Endothelial cell of umbilical vein (primary cell): ENCODE data around the gene TSTD2. TPM values are rescaled to one million over a fixed set of nuclear protein-coding genes. Genes with fewer than 3 reads are reported as not detected.
A peak's percentile ranks its signal among the peaks of the same experiment; 100 is the strongest.

Experiments used
- BruUV-seq: library from RNA; stranded (reverse); fragments of 400-500 nt; replicated peaks from 2 replicates; lab custom pipeline; 2021; lab: Mats Ljungman, UMichigan
- CTCF ChIA-PET: fragments of 300-600, 350-600 bp; sonication (Branson Sonifier 250); formaldehyde crosslinking; loops from one replicate; lab custom pipeline; 2021; ENCODE audit warnings: antibody characterized with exemption, inconsistent platforms; lab: Charles Lee
- POLR2A ChIA-PET: fragments of 300-600, 350-600 bp; sonication (Branson Sonifier 250); formaldehyde crosslinking; loops from one replicate; lab custom pipeline; 2021; ENCODE audit warnings: antibody characterized with exemption, inconsistent platforms; lab: Charles Lee
- DNase-seq: peaks from one replicate; pipeline ENCODE4 v3.0.0-alpha.2; 2011; ENCODE audit warnings: low read depth, low spot score
- FAIRE-seq: peaks from 2 replicates; lab custom pipeline; 2011; peaks lifted over from hg19 to GRCh38; lab: Jason Lieb, UNC
- H2AFZ ChIP-seq: 2 replicates; pipeline ENCODE4 v1.6.0; 2012; ENCODE audit warnings: low read depth, low read length, control low read depth, inconsistent platforms
- H3K27ac ChIP-seq: 2 replicates; pipeline ENCODE4 v1.5.1; 2011; ENCODE audit warnings: low read depth, mild to moderate bottlenecking, control low read depth, low read length, moderate library complexity; ENCODE audit not compliant: insufficient read depth
- H3K27me3 ChIP-seq, 2 experiments: 2 replicates each; pipeline versions ENCODE4 v1.6.0 to v1.6.1; 2011; ENCODE audit warnings: low read length in 2 of 2, mixed read lengths in 1 of 2; ENCODE audit not compliant: control insufficient read depth in 2 of 2, insufficient read depth in 2 of 2
- H3K36me3 ChIP-seq, 2 experiments: 2 replicates in 1 of 2; 3 replicates in 1 of 2; pipeline ENCODE4 v1.5.1; 2011; ENCODE audit warnings: low read length in 2 of 2, mild to moderate bottlenecking in 1 of 2, moderate library complexity in 1 of 2; ENCODE audit not compliant: control insufficient read depth in 2 of 2, insufficient read depth in 2 of 2; ENCODE audit errors: extremely low read depth in 1 of 2
- H3K4me1 ChIP-seq: 3 replicates; pipeline ENCODE4 v1.5.1; 2011; ENCODE audit warnings: mild to moderate bottlenecking, low read length; ENCODE audit not compliant: control insufficient read depth, insufficient read depth; ENCODE audit errors: extremely low read depth
- H3K4me2 ChIP-seq: 2 replicates; pipeline ENCODE4 v1.6.1; 2011; ENCODE audit warnings: low read length, control low read depth, mixed read lengths; ENCODE audit not compliant: insufficient read depth
- H3K4me3 ChIP-seq, 3 experiments: fragments of 200-600 bp in 1 of 3; sonication (generic), shearing (Covaris generic) in 1 of 3; replicated peaks in 1 of 3; 2 replicates each; pipeline ENCODE4 v1.5.1; 2011 to 2016; ENCODE audit warnings: control low read depth in 3 of 3, low read length in 3 of 3, mild to moderate bottlenecking in 2 of 3, inconsistent platforms in 1 of 3, low read depth in 1 of 3, moderate library complexity in 1 of 3; ENCODE audit not compliant: insufficient read depth in 1 of 3
- H3K79me2 ChIP-seq: 2 replicates; pipeline ENCODE4 v1.6.0; 2012; ENCODE audit warnings: low read length, inconsistent platforms; ENCODE audit not compliant: control insufficient read depth, insufficient read depth
- H3K9ac ChIP-seq: replicated peaks from 2 replicates; pipeline ENCODE3; 2011; ENCODE audit warnings: low read length, control low read depth; ENCODE audit not compliant: insufficient read depth; ENCODE audit errors: extremely low read depth
- H3K9me1 ChIP-seq: replicated peaks from 3 replicates; pipeline ENCODE4 v1.6.0; 2011; ENCODE audit warnings: mild to moderate bottlenecking, low read length; ENCODE audit not compliant: control insufficient read depth, insufficient read depth; ENCODE audit errors: extremely low read depth
- H3K9me3 ChIP-seq: replicated peaks from 2 replicates; pipeline ENCODE4 v1.5.1; 2012; ENCODE audit warnings: low read length, inconsistent platforms; ENCODE audit not compliant: control insufficient read depth, insufficient read depth
- H4K20me1 ChIP-seq: replicated peaks from 2 replicates; pipeline ENCODE3; 2011; ENCODE audit warnings: mild to moderate bottlenecking, low read length; ENCODE audit not compliant: control insufficient read depth, insufficient read depth; ENCODE audit errors: extremely low read depth
- CTCF ChIP-seq, 2 donors: IDR thresholded peaks; 1 replicate in 1 of 2; 2 replicates in 1 of 2; pipeline ENCODE4 v1.5.1; 2011; ENCODE audit warnings: low read length in 2 of 2, mild to moderate bottlenecking in 2 of 2, moderate library complexity in 2 of 2, control low read depth in 1 of 2, inconsistent platforms in 1 of 2, low read depth in 1 of 2; ENCODE audit not compliant: insufficient read depth in 1 of 2; ENCODE audit errors: extremely low read depth in 1 of 2
- EZH2 ChIP-seq: IDR thresholded peaks from 2 replicates; pipeline ENCODE4 v1.6.1; 2012; ENCODE audit warnings: borderline replicate concordance, low read depth, mild to moderate bottlenecking, moderate library complexity, low read length, inconsistent platforms; ENCODE audit not compliant: severe bottlenecking
- FOS ChIP-seq: IDR thresholded peaks from 2 replicates; pipeline ENCODE4 v1.6.1; 2011; ENCODE audit warnings: mild to moderate bottlenecking, low read length, moderate library complexity, borderline replicate concordance; ENCODE audit not compliant: insufficient read depth
- GATA2 ChIP-seq: IDR thresholded peaks from 2 replicates; pipeline ENCODE4 v1.7.0; 2011; ENCODE audit warnings: low read depth, mild to moderate bottlenecking, moderate library complexity, mixed read lengths, low read length; ENCODE audit not compliant: insufficient read length, insufficient read depth
- JUN ChIP-seq: IDR thresholded peaks from 2 replicates; pipeline ENCODE4 v1.6.1; 2011; ENCODE audit warnings: borderline replicate concordance, low read depth; ENCODE audit not compliant: insufficient read length, insufficient read depth
- MAX ChIP-seq: IDR thresholded peaks from 2 replicates; pipeline ENCODE4 v1.6.1; 2011; ENCODE audit not compliant: insufficient read depth, insufficient read length
- MYC ChIP-seq: IDR thresholded peaks from one replicate; pipeline ENCODE4 v1.6.1; 2011; ENCODE audit warnings: mild to moderate bottlenecking, low read depth, low read length
- POLR2A ChIP-seq: IDR thresholded peaks from 2 replicates; pipeline ENCODE4 v1.6.1; 2012; ENCODE audit warnings: low read depth, mild to moderate bottlenecking, control low read depth, low read length
- POLR2AphosphoS5 ChIP-seq: IDR thresholded peaks from 2 replicates; pipeline ENCODE4 v1.6.1; 2012; ENCODE audit warnings: low read depth, mild to moderate bottlenecking, control low read depth, low read length, moderate library complexity; ENCODE audit not compliant: insufficient read depth
- dilution Hi-C: fragments of 300-500 bp; cut with MboI; formaldehyde crosslinking; loops from one replicate; pipeline ENCODE4 v1.15.0; 2019; ENCODE audit warnings: low sequenced_read_pairs; ENCODE audit not compliant: extremely low pct_ligation_motif_present
- intact Hi-C: fragments of 100-400 bp; cut with micrococcal nuclease; formaldehyde crosslinking; loops from one replicate; pipeline ENCODE4 v1.10.0; 2022
- polyA plus RNA-seq, 4 experiments: library from polyadenylated mRNA; depleted of rRNA in 3 of 4; stranded (reverse) in 3 of 4; unstranded in 1 of 4; fragments of >200 nt; gene quantifications; 2 replicates each; pipeline versions ENCODE4 v1.2.1 to v1.2.3, GENCODE V29; 2011 to 2012; ENCODE audit warnings: missing spikeins in 1 of 4
- total RNA-seq: library from RNA; stranded (reverse); gene quantifications from 2 replicates; pipeline ENCODE4 v1.2.3, GENCODE V29; 2021

TSTD2 gene
- total and polyA plus RNA-seq, 2 donors (not counting 3 experiments of a cell fraction or from before 2014, with no cell fraction given), result 13.7 to 15.9 TPM

- no peaks in the 10 kb centered on the region for H4K20me1 ChIP-seq
- FAIRE-seq, result peak; percentile 31
- H3K27me3 ChIP-seq, result no peaks in the 10 kb centered on the region
- H3K79me2 ChIP-seq, result peaks cover 10% of the 10 kb centered on the region
- POLR2A ChIA-PET, result no interaction called here
- no TSS peak for BruUV-seq
- peaks cover 8 to 24% of the 10 kb centered on the region in 2 experiments for H3K36me3 ChIP-seq
- dilution Hi-C loops, result no loop called here
- no peak overlapping the region for H3K4me3 ChIP-seq
- intact Hi-C loops, result no loop called here
- peaks cover 10% of the 10 kb centered on the region for H3K4me1 ChIP-seq
- H3K9me3 ChIP-seq, result no peaks in the 10 kb centered on the region
- TF ChIP-seq JUN, result peak; percentile 45
- no peak for TF ChIP-seq MYC
- TF ChIP-seq FOS, result peak; percentile 41
- peak overlapping the region; percentile 46 for H3K4me2 ChIP-seq
- no peaks in the 10 kb centered on the region for H3K9me1 ChIP-seq
- DNase-seq, result peak; percentile 52
- H2AFZ ChIP-seq, result no peak overlapping the region
- CTCF ChIA-PET, result no interaction called here
- H3K27ac ChIP-seq, result no peak overlapping the region
- H3K9ac ChIP-seq, result no peak overlapping the region
These were observed 18.5 kb upstream of the TSTD2 start for GRCh38 chr9:97651646-97652045.

GRCh38 chr9:97647996-97648395 lies 14.8 kb upstream of the TSTD2 start:
- DNase-seq, result no peak
- no TSS peak for BruUV-seq
- Histone ChIP-seq H3K4me1 (peaks cover 10% of the 10 kb centered on the region), H3K9ac (no peak overlapping the region), H3K9me3 (no peaks in the 10 kb centered on the region), H3K27me3 (no peaks in the 10 kb centered on the region), H3K27ac (no peak overlapping the region), H3K4me2 (no peak overlapping the region), H4K20me1 (no peaks in the 10 kb centered on the region), H3K36me3 (peaks cover 15 to 42% of the 10 kb centered on the region in 2 experiments), H3K9me1 (no peaks in the 10 kb centered on the region), H2AFZ (no peak overlapping the region), H3K79me2 (peaks cover 20% of the 10 kb centered on the region), H3K4me3 (no peak overlapping the region)
- intact Hi-C loops, result no loop called here
- CTCF ChIA-PET, result no interaction called here
- FAIRE-seq, result no peak
- no peak for TF ChIP-seq JUN
- TF ChIP-seq MAX, result no peak
- TF ChIP-seq EZH2, result no peak
- TF ChIP-seq GATA2, result no peak
- no peak for TF ChIP-seq MYC
- no peak for TF ChIP-seq POLR2AphosphoS5
- no peak for TF ChIP-seq POLR2A
- no peak for TF ChIP-seq FOS
- TF ChIP-seq CTCF (IDR thresholded peaks at IDR 0.05; ENCODE audit: extremely low read depth in 1 of 2, insufficient read depth in 1 of 2, low read depth in 1 of 2, low read length in 2 of 2), result no peak
- POLR2A ChIA-PET, result interaction anchor here (1.1 kb wide), 1 partner anchor 9 kb away, joined by 3 read pairs; no protein-coding TSS in a partner anchor
- dilution Hi-C loops, result no loop called here
